Endometrial microvascular endothelial cells (primary cell): ENCODE data around the gene BMF. TPM values are rescaled to one million over a fixed set of nuclear protein-coding genes. Genes with fewer than 3 reads are reported as not detected.

ENCODE experiments used
- in situ Hi-C: cut with HindIII; loops from 2 replicates; pipeline ENCODE4 v1.10.0; 2017; ENCODE audit warnings: low sequenced_read_pairs, low pct_unique_long_range_greater_than_20kb; ENCODE audit errors: inconsistent ontology term
- total RNA-seq: library from RNA; depleted of rRNA; stranded (reverse); fragments of >200 nt; gene quantifications from one replicate; pipeline ENCODE4 v1.2.3, GENCODE V29; 2015; ENCODE audit errors: inconsistent ontology term

The BMF gene
- total RNA-seq, 1 donor from 2014 or later: 5.2 TPM

DNA sequence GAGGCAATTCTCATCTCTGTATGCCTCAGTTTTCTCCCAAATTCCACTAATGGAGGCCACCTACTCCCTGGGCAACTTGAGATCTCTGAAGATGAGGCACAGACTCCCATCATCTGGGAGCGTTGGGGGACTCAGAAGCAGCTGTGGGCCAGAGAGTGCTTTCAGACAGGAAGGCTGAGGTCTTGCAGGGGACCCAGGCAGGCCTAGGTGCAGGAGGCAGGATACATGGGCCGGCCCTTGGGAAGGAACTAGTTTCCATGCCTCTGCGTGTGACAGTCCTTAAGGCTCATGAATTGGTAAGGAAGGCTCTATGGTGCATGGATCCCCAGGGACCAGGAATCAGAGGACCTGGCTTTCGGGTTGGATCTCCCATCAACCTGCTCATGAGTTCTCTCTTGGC is 14.5 kb downstream of the BMF start:
- in situ Hi-C loops: no loop called here

DNA sequence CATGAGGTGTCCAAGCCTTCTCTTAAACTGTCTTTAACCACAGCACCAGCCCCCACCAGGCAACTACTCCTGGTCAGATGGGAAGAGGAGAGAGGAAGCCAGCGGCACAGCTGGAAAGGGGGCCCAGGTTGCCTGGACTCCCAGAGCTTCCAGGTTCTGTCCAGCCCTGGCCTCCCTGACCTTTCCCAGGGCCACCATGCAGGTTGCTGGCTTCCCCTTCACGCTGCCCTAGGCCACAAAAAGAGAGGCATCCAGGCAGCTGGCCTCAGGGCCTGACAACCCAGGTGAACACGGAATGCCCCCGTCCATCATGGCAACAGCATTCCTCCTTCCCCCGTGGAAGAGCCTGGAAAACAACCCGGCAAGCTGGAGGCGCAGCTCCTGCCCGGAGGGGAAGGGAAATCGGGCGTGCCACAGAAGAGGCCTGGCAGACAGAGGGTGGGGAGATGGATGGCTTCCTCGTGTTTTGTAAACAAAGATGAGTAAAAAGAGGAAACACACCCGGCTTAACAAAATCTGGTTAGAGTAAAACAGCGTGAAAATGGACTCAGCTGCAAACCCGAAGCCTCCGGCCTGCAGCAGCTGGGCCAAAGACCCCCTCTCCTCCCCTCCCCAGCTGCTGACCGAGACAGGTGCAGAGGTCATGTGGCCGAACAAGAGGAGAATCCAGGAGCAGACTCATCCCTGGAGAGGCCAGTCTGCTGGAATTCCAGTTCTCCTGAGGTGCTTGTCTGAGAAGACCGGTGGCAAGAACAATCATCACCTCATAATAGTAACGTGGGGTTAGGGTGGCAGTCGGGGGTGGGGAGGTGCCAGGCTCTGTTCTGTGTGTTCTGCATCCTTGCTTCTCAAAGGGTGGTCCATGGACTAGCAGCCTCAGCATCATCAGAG is 15.5 kb downstream of the BMF start:
- in situ Hi-C loops: no loop called here

DNA sequence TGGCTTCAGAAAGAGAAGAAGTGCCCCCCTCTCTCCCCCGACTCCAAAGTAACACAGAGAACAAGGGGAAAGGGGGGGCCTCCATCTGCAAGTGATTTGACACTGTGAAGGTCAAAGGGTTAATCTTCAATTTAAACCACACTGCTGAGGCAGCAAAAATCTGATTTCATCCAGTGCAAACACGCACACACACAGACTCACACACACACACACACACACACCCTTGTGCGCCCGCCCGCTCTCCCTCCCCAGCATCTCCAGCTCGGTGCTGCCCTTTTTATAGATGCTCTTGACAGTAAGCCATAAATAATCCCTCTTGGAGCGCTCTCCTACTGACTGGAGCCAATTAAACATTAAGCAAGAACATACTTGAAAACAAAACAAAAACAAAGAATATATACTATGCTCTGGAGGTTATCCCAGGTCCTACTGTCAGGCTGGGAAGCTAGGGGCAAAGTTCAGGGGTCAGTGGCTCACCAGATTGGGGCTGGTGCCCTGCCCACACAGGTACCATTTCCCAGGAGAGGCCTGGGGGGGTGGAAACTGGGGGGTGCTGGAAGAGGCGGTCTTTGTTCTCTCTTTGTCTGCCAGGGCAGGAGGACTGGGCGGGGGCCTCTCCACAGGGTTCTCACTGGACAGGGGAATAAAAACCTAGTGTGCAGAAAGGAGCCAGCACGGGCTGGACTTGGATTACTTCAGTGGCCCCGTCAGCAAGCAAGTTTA is 16.3 kb downstream of the BMF start:
- in situ Hi-C loops: no loop called here

- in situ Hi-C loops: no loop called here
These were observed 16.8 kb downstream of the BMF start for GRCh38 chr15:40091861-40092255.

DNA sequence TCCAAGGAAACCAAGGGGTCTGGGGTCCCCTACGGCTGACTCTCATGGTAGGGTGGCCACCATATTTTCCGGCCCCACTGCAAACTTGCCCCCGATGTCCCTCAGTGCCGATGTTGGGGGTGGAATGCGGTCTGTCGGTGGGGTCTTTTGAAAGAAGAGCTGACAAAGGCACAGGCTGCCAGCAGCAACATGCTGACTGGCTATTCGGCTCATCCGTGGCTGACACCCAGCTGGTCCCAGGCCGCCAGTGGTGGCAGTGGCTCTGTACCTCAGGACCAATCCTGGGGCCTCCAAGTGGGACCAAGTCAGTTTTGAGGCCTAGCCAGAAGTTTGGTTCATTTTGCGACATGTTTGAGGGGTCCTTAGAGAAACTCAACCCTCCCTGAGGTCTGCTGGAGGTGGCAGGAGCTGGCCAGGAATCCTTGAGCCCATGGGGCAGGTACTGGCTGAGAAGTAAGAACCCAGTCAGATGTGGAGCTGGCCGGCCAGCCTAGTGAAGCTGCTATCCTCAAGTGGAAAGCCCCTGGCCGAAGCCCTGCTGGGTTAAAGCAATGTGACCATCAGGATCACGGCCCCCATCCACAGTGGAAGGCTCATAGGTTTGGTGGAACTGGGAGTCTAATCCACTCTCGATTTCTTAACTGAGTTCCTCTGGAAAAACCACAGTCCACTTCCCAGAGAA is 17.8 kb downstream of the BMF start:
- in situ Hi-C loops: no loop called here

DNA sequence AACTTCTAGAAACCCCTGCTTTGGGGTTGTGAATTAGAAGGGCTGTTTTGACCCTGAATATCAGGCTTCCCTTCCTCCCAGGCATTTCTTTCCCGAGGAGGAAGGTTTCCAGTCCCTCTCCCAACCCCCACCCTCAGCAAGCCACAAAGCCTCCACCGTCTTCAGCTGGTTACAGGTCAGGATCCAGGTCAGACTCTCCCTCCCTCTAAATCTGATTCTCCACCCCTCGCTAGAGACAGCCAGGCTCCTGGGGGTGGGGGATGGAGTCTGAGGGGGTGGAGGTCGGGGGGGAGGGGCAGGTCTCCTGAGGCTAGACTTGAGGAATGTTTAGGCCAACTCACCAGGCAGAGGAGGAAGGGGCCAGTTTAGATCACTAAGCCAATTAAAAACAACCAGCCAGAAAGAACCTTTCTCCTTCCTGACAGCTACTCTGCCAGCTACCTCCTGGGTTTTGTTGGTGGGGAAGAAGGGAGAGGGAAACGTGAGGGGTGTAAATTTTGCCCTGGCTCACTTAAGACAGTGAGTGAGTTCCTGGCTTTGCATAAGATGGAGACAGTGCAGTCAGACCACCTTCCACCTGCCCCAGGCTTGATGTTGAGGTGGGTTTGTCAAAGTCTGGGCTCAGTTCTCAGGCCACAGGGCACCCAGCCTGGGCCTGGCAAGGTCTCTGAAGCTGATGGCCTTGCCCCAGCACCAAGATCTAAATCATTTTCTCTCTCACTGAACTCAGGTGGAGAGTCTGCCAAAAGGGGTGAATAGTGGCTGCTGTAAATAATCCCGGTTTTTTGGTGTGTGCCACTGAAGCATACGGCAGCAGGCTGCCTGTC is 19.5 kb downstream of the BMF start:
- in situ Hi-C loops: no loop called here

GRCh38 chr15:40087991-40088928 is 20.4 kb downstream of the BMF start:
- in situ Hi-C loops: no loop called here

GRCh38 chr15:40087068-40087810 is 21.4 kb downstream of the BMF start:
- in situ Hi-C loops: no loop called here

- in situ Hi-C loops: no loop called here
These were observed 23.4 kb downstream of the BMF start for GRCh38 chr15:40085266-40085665.

DNA sequence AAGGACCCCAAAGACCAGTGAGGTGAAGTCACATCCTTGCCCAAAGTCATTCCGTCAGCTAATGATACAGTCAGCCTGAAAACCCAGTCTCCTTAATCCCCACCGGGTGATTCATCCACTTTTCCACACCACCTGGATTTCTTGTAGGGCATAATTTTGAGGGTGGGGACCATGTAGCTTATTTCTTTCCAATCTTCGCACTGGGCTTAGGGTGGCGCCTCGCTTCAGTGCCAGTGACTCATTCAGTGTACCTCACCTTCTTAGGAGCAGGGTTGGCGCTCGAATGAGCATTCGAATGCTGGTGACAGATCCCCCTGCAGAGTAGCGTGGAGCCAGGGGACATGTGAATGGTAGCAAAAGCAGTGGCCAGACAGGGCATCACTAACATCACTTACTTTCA is 24.0 kb downstream of the BMF start:
- in situ Hi-C loops: no loop called here

DNA sequence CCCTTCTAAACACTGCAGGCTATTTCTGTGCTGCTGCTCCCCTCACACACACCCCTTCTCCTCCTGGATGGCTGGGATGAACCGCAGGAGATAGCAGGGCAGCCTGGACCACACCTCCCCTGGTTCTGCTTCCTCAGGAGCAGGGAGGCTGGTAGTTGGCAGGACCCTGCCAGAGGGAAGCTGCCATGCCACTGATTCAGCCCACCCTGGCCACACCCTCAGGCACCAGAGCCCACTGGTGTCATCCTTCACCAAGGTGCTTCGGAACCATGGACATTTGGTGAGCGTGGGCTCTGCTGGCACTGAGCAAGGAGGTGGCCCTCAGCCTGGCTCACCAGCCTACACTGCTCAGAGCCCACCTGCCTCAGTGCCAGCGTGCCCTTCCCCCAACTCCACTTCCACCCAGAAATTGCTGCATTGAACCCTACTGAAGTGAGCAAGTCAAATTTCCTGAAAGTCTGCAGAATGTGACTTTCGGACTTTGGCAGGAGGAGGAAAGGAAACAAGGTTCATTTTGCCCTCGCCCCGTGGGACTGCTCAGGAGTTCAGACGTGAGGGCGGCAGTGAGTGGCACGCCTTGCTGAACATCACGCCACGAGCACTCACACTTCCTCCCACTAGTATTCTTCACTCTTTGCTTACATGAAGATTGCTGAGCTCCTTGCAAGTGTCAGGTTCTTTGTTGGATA is 26.3 kb downstream of the BMF start:
- in situ Hi-C loops: no loop called here

- in situ Hi-C loops: no loop called here
These were observed 26.9 kb downstream of the BMF start for GRCh38 chr15:40081691-40082194.

GRCh38 chr15:40080847-40081246 is 27.8 kb downstream of the BMF start:
- in situ Hi-C loops: no loop called here

DNA sequence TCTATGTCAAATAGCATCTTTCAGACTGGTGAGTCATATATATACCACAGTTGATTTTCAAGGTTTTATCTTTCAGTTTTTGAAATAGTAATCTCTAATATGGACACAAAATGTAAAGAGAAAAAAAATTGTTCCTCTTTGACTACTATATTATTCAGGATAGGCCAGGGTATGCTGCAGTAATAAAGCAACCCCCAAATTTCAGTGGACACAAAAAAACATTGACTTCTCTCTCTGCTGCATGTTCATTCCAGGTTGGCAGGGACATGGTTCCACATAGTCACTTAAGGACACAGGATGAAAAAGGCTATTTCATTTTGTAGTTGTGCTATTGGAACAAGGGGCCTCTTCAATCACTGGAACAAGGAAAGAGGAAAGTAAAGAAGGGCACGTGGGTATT is 28.6 kb downstream of the BMF start:
- in situ Hi-C loops: no loop called here

- in situ Hi-C loops: no loop called here
These were observed 29.2 kb downstream of the BMF start for GRCh38 chr15:40079456-40079855.

GRCh38 chr15:40075298-40076044 is 33.2 kb downstream of the BMF start:
- in situ Hi-C loops: no loop called here
